Measurements from ENCODE around the gene ROCK2. TPM values are rescaled to one million over a fixed set of nuclear protein-coding genes. Genes with fewer than 3 reads are reported as not detected.

ROCK2 gene
- total RNA-seq, 4 donors from 2014 or later, result 110 to 197 (median 155) TPM

- no peak for DNase-seq (ENCODE audit: low spot score)
- no peak for TF ChIP-seq CTCF (IDR thresholded peaks at IDR 0.05)
- no peak for ATAC-seq (ENCODE audit: low FRiP score)
Observed at GRCh38 chr2:11376071-11376470, 31.6 kb upstream of the ROCK2 start.

GRCh38 chr2:11375689-11376027 is 31.2 kb upstream of the ROCK2 start:
- no peak for ATAC-seq (ENCODE audit: low FRiP score)

GRCh38 chr2:11375025-11375688 is 30.7 kb upstream of the ROCK2 start:
- DNase-seq (ENCODE audit: low spot score), result no peak
- no peak for ATAC-seq (ENCODE audit: low FRiP score)
- no peak for TF ChIP-seq CTCF (IDR thresholded peaks at IDR 0.05)

More at GRCh38 chr2:11375689-11376027, 31.2 kb upstream of the ROCK2 start:
- TF ChIP-seq CTCF (IDR thresholded peaks at IDR 0.05), result no peak
- DNase-seq (ENCODE audit: low spot score), result no peak

- no peak for ATAC-seq (ENCODE audit: low FRiP score)
- no peak for TF ChIP-seq CTCF (IDR thresholded peaks at IDR 0.05)
- no peak for DNase-seq (ENCODE audit: low spot score)
Observed at GRCh38 chr2:11373096-11373495, 28.7 kb upstream of the ROCK2 start.

- no peak for TF ChIP-seq CTCF (IDR thresholded peaks at IDR 0.05)
- DNase-seq (ENCODE audit: low spot score) (no peak), ATAC-seq (ENCODE audit: low FRiP score) (no peak)
Observed at GRCh38 chr2:11371092-11371937, 26.9 kb upstream of the ROCK2 start.

GRCh38 chr2:11370377-11371091 is 26.1 kb upstream of the ROCK2 start:
- TF ChIP-seq CTCF (IDR thresholded peaks at IDR 0.05), result no peak
- no peak for DNase-seq (ENCODE audit: low spot score)

More at GRCh38 chr2:11370377-11371091, 26.1 kb upstream of the ROCK2 start:
- no peak for ATAC-seq (ENCODE audit: low FRiP score)

Measured in omental fat pad (tissue), 4 donors.